ENCODE data around the gene ABTB1.
"Not testable (repeated sequence)": the region's sequence is repeated elsewhere in the genome, so short reads cannot be mapped to it uniquely, and the experiment has no call there.

ABTB1 gene

DNA sequence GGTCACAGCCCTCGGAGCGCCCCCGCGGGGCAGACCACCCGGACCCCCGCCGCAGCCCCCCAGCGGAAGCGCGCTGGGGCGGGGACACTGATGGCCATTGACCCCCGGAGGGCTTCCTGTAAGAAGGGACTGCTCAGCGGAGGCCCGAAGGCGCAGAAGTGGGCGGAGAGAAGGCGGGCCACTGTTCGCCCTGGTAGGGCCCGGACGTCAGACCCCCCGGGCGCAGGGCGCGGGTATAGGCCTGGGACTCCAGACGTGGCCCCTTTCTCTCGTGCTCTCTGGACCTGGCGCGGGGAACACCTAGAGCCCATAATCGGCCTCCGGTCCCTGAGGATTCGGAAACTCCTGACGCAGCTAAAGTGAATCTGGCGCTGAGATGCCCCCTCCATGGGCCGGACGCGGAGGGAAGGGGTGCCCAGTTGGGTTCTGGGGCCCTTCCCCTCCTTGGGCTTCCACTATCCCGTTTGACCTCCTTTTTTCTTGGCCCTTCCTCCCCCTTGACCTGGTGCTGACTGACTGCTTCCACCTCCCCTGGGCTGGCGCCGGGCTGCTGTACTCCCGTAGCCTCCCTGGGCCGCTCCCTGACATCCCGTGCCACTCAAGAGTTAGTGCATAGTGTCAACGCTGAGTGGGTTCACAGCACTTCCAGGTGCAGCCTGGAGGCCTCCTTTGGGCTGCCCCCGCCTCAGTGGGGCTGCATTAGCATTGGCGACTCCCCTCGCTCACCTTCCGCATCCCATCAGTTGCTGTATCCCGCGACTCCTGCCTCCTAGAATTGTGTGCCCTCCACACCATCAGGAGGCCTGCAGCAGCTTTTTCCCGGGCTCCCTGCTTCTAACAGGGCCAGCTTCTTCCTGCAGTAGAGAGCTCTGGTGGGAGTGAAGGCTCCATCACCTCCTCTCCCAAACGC is 694 bp downstream of the ABTB1 start:
- FAIRE-seq: no peak

DNA sequence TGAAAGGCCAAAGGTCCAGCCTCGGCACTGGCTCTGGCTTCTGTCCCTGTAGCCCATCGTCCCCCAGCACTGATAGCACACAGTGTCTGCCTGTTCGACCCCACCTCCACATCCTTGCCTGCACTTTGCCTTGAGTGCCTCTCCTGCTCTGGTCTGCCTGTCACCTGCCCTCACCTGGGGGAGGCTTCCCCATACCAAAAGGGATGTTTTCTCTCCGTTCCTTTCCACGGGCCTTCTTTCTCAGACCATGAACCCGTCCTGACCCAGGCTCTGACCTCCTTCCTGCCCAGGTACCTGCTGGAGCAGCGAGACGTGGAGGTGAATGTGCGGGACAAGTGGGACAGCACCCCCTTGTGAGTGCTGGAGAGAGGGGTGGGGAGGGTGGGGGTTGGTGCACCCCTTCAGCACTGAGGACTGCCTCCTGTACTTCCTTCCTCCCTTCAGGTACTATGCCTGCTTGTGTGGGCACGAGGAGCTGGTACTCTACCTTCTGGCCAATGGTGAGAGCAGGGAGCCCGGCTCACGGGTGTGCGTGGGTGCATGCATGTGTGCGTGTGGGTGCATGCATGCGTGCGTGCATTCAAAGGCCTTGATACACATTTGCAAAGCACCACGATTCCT is 1.5 kb downstream of the ABTB1 start:
- FAIRE-seq: no peak

- FAIRE-seq: no peak
These were observed 2.0 kb downstream of the ABTB1 start for GRCh38 chr3:127674790-127675189.

- no peak for FAIRE-seq
These were observed 3.1 kb downstream of the ABTB1 start for GRCh38 chr3:127675651-127676391.

GRCh38 chr3:127676456-127676855 is 3.7 kb downstream of the ABTB1 start:
- no peak for FAIRE-seq

- FAIRE-seq: no peak
These were observed 4.2 kb downstream of the ABTB1 start for GRCh38 chr3:127676921-127677351.

DNA sequence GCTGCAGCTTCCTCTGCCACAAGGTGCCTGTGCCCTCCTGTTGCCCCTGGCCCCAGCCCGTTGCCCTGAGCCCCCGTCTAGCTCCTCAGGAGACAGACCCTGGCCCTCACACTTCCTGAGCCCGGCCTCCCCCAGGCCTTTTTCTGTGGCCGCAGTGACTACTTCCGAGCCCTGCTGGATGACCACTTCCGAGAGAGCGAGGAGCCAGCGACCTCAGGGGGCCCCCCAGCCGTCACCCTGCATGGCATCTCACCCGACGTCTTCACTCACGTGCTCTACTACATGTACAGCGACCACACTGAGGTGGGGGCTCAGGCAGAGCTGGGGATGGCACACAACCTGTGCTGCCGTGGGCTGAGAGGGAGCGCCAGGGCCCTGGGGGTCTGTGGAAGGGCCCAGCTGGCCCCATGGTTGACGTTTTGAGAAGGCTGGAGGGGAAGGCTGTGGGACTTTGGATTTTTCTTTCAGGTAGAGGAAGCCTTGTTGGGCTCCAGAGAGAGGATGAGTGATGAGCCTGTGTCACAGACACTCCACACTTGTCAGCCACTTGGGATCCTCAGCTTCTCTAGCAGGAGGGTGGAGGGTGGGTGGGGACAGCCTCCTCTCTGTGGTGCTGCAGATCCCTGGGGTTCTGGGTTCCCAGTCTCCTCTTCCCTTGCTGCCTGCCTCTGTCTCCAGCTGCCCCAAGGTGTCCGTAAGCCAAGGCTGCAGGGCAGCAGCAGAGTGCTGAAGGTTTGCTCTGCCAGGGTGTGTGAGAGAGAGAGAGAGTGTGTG is 5.0 kb downstream of the ABTB1 start:
- no peak for FAIRE-seq

DNA sequence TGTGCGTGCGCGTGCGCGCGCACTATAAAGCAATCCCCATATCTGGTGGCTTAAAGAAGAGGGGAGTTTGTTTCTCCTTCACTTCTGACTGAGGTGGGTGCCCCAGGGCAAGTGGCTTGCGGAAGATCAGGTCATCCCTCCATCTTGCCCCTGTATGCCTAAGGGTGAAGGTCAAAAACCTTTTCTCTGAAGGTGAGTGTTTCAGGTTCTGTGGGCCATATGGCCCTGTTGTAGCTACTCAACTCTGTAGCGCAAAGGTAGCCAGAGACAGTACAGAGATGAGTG is 5.5 kb downstream of the ABTB1 start:
- FAIRE-seq: no peak

DNA sequence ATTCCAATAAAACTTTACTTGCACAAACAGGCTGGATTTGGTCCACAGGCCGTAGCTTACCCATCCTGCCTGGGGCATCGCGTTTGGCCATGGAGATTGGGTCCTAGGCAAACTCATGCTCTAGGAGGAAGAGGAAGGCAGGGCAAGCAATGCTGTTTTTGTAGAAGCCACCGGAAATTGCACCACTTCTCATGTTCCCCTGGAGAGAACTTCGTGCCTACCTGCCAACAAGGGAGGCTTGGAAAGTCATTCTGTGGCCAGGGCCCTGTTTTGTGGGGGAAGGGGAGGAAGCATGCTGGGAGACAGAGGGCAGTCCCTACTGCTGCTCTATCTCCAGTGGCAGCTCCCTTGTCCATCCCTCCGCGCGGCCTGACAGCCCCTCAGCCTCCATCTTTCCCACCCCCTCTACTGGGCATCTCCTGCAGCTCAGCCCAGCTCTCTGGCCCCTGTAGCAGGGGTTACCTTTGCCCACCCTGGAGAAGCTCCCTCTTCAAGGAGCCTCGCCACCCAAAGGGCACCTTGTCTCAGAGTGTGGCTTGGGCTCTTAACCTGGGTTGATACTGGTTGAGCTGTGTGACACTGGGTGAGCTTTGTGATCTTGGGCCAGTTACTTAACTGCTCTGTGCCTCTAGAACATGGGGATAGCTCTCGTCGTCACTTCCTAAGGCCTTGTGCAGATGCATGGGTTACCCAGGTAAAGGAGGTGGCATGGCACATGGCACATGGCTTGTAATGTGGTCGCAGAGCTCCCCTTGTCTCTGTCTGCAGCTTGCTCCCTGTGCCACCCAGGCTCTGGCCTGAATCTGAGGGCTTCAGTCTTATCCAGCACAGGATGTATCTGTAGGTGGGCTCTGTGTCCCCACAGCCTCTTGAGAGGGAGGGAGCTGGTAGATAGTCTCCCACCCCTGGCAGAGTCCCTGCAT is 6.1 kb downstream of the ABTB1 start:
- FAIRE-seq: no peak

DNA sequence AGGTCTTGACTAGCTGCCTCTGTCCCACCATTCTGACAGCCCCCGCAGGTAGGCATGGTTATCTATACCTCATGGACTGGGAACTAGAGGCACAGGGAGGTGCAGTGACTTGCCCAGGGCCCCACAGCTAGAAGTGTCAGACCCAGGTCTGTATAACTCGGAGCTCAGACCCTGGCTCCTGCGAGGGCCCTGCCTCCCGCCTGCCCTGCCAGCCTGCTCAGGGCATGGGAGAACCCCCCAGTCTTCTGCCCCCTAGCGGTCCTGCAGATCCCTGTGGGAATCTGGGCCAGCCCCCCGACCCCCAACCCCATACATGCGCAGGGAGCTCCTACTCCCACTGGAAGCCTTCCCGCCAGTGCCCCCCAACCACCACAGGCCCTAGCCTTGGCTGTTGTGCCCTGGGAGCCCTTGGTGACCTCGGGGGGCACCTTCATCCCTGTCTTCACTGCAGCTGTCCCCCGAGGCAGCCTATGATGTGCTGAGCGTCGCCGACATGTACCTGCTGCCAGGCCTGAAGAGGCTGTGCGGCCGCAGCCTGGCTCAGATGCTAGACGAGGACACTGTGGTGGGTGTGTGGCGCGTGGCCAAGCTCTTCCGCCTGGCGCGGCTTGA is 6.9 kb downstream of the ABTB1 start:
- no peak for FAIRE-seq

DNA sequence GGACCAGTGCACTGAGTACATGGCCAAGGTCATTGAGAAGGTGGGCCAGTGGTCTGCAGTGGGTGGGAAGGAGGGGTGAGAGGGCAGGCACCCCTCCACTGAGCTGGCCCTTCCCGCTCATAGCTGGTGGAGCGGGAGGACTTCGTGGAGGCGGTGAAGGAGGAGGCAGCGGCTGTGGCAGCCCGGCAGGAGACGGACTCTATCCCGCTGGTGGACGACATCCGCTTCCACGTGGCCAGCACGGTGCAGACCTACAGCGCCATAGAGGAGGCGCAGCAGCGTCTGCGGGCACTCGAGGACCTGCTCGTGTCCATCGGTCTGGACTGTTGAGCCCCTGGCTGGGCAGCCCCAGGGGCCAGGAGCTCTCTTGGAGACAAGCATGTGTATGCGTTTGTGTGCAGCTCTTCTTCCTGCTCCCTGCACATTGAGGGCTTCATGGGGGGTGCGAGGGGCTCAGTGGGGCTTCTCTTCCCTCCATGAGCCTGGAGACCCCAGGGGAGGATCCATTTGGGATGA is 7.5 kb downstream of the ABTB1 start:
- FAIRE-seq: no peak

- no peak for FAIRE-seq
These were observed 8.1 kb downstream of the ABTB1 start for GRCh38 chr3:127680798-127681221.

DNA sequence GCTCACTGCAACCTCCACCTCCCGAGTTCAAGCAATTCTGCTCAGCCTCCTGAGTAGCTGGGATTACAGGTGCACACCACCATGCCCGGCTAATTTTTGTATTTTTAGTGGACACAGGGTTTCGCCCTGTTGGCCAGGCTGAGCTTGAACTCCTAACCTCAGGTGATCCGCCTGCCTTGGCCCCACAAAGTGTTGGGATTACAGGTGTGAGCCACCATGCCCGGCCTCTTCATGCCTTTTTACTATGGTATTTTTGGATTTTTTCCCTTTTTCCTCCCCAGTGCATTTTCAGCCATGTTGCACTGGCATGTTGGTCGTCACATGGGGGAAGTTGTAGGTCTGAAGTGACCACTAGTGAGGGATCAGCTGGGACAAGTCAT is 9.4 kb downstream of the ABTB1 start:
- not testable (repeated sequence) for FAIRE-seq

GRCh38 chr3:127682561-127682960 is 9.8 kb downstream of the ABTB1 start:
- FAIRE-seq: no peak

DNA sequence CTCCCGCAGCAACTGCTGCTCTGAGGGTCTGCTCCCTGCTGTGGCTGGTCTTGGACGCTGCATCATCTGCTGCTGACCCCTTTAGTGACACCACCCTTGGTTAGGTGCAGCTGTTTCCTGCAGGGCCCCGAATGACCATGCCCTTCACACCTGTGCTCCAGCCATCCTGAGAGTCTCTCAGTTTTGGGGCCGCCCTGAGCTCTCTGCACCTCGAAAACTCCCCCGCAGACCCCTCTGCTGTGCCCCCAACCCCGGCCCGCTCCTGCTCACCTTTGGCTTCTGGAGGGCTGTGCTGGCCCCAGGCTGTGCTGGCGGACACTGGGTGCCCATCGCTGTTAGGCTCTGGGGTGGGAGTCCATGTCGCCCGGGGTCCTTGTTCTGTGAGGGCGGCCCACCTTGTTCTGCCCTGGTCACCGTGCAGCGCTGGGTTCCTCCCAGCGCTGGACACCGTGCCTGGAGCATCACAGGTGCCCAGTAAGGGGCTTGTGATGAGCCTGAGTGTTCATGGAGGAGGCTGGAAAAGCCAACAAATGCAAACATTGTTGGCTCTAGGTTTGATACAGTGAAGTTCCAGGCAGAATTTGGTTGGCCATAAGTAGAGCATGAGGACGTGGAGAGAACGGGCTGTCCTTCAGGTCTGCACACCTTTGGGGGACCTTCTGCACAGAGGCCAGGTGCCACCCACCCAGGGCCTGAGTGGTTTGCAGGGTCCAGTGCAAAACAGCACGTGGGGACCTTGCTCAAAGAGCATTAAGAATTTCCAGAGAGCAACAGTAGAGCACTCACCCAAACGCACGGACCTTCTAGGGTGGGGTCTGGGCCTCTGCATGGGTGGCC is 12.3 kb downstream of the ABTB1 start:
- FAIRE-seq: no peak

GRCh38 chr3:127685708-127686511 is 13.2 kb downstream of the ABTB1 start:
- FAIRE-seq: no peak

DNA sequence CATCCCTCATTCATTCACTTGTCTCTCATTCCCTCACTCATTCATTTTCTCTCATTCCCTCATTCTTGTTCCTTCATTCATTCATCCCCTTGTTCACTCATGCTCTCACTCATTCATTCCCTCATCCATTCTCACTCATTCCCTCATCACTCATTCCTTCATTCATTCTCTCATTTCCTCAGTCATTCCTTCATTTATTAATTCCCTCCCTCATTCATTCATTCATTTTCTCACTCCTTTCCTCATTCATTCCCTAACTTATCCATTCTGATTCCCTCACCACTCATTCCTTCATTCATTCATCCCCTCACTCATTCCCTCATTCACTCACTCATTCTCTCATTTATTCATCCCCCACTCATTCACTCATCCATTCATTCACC is 13.8 kb downstream of the ABTB1 start:
- no peak for FAIRE-seq

GRCh38 chr3:127687228-127687737 is 14.5 kb downstream of the ABTB1 start:
- FAIRE-seq: no peak

GRCh38 chr3:127688022-127688415 is 15.3 kb downstream of the ABTB1 start:
- no peak for FAIRE-seq

All from endometrium (tissue), 2 donors.